ENCODE data around the gene DCDC2.

The DCDC2 gene

DNA sequence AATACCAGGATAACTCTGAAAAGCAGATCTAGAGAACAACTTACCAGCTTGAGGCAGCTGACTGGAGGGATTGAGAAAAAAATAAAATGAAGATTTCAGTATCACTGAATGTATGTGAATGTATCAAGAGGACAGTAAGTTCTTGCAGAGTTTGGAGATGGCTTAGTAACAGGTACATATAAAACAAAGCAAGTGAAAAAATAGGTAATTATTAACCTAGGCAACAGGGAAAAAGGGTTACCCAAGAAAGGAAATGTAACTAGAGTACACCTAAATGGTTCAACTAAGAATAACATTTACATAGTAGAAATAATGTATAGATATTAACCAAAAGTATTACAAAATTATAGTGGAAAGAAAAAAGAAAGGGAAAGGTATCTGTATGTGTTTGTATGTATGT lies 164.5 kb downstream of the DCDC2 start:
- no peak overlapping the region for H3K4me3 ChIP-seq (ENCODE audit: low read length)
- no peak for TF ChIP-seq CTCF (conservative IDR thresholded peaks at IDR 0.05; ENCODE audit: low read depth, low read length)
- no peak for DNase-seq (ENCODE audit: low read depth)

- no peak overlapping the region for H3K4me3 ChIP-seq (ENCODE audit: low read length)
- no peak for DNase-seq (ENCODE audit: low read depth)
- TF ChIP-seq CTCF (conservative IDR thresholded peaks at IDR 0.05; ENCODE audit: low read depth, low read length), result no peak
Measured at GRCh38 chr6:24191346-24191745, 166.5 kb downstream of the DCDC2 start.

GRCh38 chr6:24188578-24189080 lies 169.2 kb downstream of the DCDC2 start:
- no peak for TF ChIP-seq CTCF (conservative IDR thresholded peaks at IDR 0.05; ENCODE audit: low read depth, low read length)
- no peak overlapping the region for H3K4me3 ChIP-seq (ENCODE audit: low read length)
- no peak for DNase-seq (ENCODE audit: low read depth)

GRCh38 chr6:24187965-24188577 lies 169.8 kb downstream of the DCDC2 start:
- DNase-seq (ENCODE audit: low read depth), result no peak
- H3K4me3 ChIP-seq (ENCODE audit: low read length), result no peak overlapping the region
- TF ChIP-seq CTCF (conservative IDR thresholded peaks at IDR 0.05; ENCODE audit: low read depth, low read length), result no peak

DNA sequence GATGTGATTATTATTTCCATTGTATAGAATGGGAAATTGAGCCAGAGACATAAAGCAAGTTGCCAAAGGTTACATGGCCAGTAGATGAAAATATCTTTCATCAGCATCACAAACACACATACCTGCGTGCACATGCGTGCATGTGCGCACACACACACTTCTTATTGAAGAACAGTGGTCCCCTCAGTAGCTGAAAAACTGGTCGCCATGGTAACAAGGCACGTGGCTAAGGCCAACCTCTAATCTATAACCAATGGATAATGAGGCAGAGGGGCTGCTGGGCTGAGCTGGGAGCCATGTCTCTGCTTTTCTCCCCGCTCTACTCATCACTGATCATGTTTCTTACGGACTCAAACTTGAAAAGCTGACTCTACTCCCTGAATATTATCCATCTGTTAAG lies 171.5 kb downstream of the DCDC2 start:
- DNase-seq (ENCODE audit: low read depth), result no peak
- H3K4me3 ChIP-seq (ENCODE audit: low read length), result no peak overlapping the region
- no peak for TF ChIP-seq CTCF (conservative IDR thresholded peaks at IDR 0.05; ENCODE audit: low read depth, low read length)

DNA sequence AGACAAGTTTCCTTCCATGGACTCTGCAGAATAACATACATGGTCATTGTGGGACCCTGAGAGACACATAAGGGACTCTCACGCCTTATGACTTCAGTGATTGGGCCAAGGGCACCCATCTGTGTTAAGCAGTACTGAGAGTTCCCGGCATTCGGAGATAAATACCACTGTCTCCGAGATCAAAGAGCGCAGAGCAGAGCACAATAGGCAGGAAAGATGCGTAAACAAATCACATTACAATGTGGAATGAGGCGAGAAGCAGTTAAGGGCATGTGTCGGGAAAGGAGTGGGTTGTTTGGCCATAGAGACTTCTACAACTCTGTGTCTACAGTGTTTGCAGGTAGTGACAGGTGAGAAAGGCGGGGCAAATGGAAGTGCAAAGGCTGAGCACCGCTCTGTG lies 174.3 kb downstream of the DCDC2 start:
- no peak for TF ChIP-seq CTCF (conservative IDR thresholded peaks at IDR 0.05; ENCODE audit: low read depth, low read length)
- no peak overlapping the region for H3K4me3 ChIP-seq (ENCODE audit: low read length)
- DNase-seq (ENCODE audit: low read depth), result no peak

DNA sequence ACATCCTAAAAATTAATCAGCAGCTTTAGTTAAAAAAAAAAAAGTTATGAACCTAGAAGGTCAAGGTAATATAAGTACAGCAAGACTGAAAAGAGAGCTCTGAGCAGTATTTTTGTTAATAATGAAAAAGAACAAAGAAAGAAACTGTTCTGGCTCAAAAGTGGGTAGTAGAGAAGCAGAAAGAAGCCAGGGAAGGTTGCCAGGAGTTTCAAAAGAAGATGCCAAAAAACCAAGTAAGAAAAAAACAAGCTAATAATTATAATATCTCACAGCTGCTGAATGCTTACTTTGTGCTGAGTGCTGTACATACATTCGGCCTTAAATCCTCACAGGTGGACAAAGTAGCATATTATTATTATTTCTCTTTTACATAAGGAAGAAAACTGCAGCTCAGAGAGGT lies 200.0 kb downstream of the DCDC2 start:
- no peak overlapping the region for H3K4me3 ChIP-seq (ENCODE audit: low read length)
- no peak for DNase-seq (ENCODE audit: low read depth)
- TF ChIP-seq CTCF (conservative IDR thresholded peaks at IDR 0.05; ENCODE audit: low read depth, low read length), result no peak
